Fibroblast of pulmonary artery (primary cell): Measurements from ENCODE around the gene OR4D6.

Source experiments
- DNase-seq: peaks from one replicate; pipeline ENCODE4 v3.0.0-alpha.2; 2010; ENCODE audit warnings: low read depth
- H3K4me3 ChIP-seq: replicated peaks from 2 replicates; pipeline ENCODE4 v1.5.1; 2011; ENCODE audit warnings: low read depth, mild to moderate bottlenecking, control low read depth, low read length, moderate library complexity
- TF ChIP-seq, protein P1 (sequence below): IDR thresholded peaks from 2 replicates; pipeline ENCODE4 v1.5.1; 2011; ENCODE audit warnings: mild to moderate bottlenecking, control low read depth, low read length, inconsistent platforms; ENCODE audit errors: missing control alignments

Gene OR4D6

DNA sequence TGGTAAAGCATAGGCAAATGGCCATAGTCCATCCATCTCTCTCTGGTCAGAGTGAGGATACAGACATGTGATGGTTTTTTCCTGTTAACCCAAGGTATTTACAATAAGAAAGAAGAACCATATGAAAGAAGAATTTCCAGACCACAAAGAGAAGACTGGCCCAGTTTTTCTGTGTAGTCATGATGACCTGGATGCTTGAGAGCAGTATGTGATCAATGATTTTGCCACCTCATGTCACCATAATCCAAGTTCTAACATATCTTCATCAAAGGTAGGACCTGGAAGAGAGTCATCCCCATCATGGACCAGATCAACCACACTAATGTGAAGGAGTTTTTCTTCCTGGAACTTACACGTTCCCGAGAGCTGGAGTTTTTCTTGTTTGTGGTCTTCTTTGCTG is at the start of gene OR4D6:
Gene OR4D6, plus strand, starts transcription at position 301 of the 400 bp plus-strand sequence. Its CDS starts 0 bp downstream, at position 301.
- DNase-seq: no peak
- no peak within 1 kb of the TSS for H3K4me3 ChIP-seq
- TF ChIP-seq, protein P1, sequence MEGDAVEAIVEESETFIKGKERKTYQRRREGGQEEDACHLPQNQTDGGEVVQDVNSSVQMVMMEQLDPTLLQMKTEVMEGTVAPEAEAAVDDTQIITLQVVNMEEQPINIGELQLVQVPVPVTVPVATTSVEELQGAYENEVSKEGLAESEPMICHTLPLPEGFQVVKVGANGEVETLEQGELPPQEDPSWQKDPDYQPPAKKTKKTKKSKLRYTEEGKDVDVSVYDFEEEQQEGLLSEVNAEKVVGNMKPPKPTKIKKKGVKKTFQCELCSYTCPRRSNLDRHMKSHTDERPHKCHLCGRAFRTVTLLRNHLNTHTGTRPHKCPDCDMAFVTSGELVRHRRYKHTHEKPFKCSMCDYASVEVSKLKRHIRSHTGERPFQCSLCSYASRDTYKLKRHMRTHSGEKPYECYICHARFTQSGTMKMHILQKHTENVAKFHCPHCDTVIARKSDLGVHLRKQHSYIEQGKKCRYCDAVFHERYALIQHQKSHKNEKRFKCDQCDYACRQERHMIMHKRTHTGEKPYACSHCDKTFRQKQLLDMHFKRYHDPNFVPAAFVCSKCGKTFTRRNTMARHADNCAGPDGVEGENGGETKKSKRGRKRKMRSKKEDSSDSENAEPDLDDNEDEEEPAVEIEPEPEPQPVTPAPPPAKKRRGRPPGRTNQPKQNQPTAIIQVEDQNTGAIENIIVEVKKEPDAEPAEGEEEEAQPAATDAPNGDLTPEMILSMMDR: no peak

DNA sequence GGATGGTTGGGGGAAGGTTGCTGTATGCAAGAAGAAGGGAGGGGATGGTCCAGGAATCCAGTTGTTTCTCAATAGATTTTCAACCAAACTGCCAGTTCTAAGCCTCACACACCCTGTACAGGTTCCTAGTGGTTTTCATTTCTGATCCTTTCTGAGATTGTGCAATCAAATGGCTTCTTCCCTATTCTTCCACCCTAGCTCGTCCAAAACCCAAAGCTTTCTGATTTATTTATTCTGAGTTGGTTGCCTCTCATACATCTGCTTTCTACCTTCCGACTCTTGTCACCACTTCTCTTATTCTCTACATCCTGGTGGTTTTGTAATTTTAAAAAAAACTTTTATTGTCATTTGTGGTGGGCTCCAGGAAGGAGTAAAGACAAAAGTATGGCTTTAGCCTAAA is 43.1 kb upstream of the OR4D6 start:
- no peak for DNase-seq
- TF ChIP-seq, protein P1: no peak
- no peak overlapping the region for H3K4me3 ChIP-seq

GRCh38 chr11:59415111-59415510 is 41.6 kb upstream of the OR4D6 start:
- no peak for DNase-seq
- H3K4me3 ChIP-seq: no peak overlapping the region
- TF ChIP-seq, protein P1: no peak

- H3K4me3 ChIP-seq: no peak overlapping the region
- DNase-seq: no peak
- TF ChIP-seq, protein P1: no peak
Measured at GRCh38 chr11:59416613-59417012, 40.1 kb upstream of the OR4D6 start.

DNA sequence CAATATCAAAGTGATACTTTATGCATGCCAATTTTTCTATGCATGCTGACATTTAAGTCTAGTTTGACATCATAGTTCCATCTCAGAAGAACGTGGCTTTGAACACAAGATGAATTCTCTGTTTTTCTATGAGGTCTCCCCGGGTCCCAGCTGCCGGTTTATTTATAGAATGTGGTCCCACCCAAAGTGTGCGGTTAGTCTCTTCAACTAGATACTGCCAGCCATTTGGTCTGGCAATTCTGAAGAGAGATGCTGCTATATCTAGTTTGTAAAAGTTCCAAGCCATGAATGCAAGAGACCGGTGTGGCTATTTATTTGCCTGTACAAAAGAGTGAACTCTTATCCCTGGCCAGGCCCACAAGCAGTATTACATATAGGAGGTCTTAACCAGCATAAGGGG is 39.7 kb upstream of the OR4D6 start:
- H3K4me3 ChIP-seq: no peak overlapping the region
- TF ChIP-seq, protein P1: no peak
- no peak for DNase-seq

GRCh38 chr11:59418156-59418555 is 38.6 kb upstream of the OR4D6 start:
- DNase-seq: no peak
- no peak overlapping the region for H3K4me3 ChIP-seq
- TF ChIP-seq, protein P1: no peak

- TF ChIP-seq, protein P1: no peak
- H3K4me3 ChIP-seq: no peak overlapping the region
- no peak for DNase-seq
Measured at GRCh38 chr11:59423835-59424234, 32.9 kb upstream of the OR4D6 start.
